ENCODE results near the gene TBL1XR1. TPM values are rescaled to one million over a fixed set of nuclear protein-coding genes. Genes with fewer than 3 reads are reported as not detected.

The TBL1XR1 gene
- total and polyA plus RNA-seq, 2 of the 13 experiments (the other 11 are each of a cell fraction or from before 2014, with no cell fraction given): 57.7 to 62.5 TPM

DNA sequence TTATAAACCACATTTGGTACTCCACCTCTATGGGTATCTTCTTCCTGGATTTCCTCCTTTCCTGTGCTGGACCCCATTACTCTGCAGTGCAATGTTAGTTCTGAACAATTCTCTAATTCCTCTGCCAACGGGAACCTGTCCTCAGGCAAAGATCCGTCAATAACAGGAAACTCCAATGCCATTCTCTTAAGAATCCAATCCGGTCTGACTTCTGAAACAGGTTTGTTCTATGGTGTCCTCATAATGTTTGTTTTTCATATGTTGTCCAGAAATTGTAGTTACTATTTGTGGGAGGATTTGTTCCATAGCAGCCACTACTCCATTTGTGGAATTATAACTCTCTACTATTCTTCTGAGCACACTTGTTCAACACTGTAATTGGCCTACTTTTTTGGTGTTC lies 112.7 kb downstream of the TBL1XR1 start:
- CTCF ChIA-PET (ENCODE audit: low intra/inter-chr PET ratio, low total read pairs): no interaction called here
- H2AFZ ChIP-seq (ENCODE audit: low read length): no peak overlapping the region
- H3K4me3 ChIP-seq (replicated peaks in 1 of 3; ENCODE audit: insufficient read depth in 1 of 3, low read depth in 2 of 3, low read length in 3 of 3): no peak overlapping the region
- DNase-seq (ENCODE audit: low spot score) (no peak), FAIRE-seq (no peak), ATAC-seq (no peak)
- H3K9me3 ChIP-seq (ENCODE audit: low read length): no peaks in the 10 kb centered on the region
- BruUV-seq (replicated peaks): no TSS peak
- no peaks in the 10 kb centered on the region; a peak in 2 of 5 replicates for H3K36me3 ChIP-seq (replicated peaks in 1 of 2; ENCODE audit: control insufficient read depth in 1 of 2, insufficient read depth in 2 of 2, low read length in 2 of 2)
- 100% methylated on average over 3 of the region's 3 CpGs for WGBS (ENCODE audit: low lambda C conversion rate)
- POLR2A ChIA-PET: no interaction called here
- peaks cover 6% of the 10 kb centered on the region for H4K20me1 ChIP-seq (ENCODE audit: insufficient read depth, low read length)
- H3K4me2 ChIP-seq (ENCODE audit: low read depth, low read length): no peak overlapping the region
- peaks cover 93% of the 10 kb centered on the region for H3K79me2 ChIP-seq (ENCODE audit: insufficient read depth, low read length)
- H3K27me3 ChIP-seq (ENCODE audit: control insufficient read depth in 1 of 2, insufficient read depth in 2 of 2, low read length in 2 of 2): no peaks in the 10 kb centered on the region
- H3K27ac ChIP-seq (ENCODE audit: extremely low read length, insufficient read depth, low read length): no peak overlapping the region
- no peak overlapping the region for H3K9ac ChIP-seq (ENCODE audit: insufficient read depth, low read depth, low read length)
- intact Hi-C loops (cut with micrococcal nuclease; ENCODE audit: unreplicated experiment) (no loop called here), in situ Hi-C loops (cut with HindIII; ENCODE audit: extremely low pct_ligation_motif_present, low pct_unique_long_range_greater_than_20kb) (no loop called here)
- 0 out of 2 replicates have a peak, but pooled peaks cover 5% of the 10 kb centered on the region for H3K4me1 ChIP-seq (ENCODE audit: insufficient read depth, low read length)
- TF ChIP-seq, protein P1, sequence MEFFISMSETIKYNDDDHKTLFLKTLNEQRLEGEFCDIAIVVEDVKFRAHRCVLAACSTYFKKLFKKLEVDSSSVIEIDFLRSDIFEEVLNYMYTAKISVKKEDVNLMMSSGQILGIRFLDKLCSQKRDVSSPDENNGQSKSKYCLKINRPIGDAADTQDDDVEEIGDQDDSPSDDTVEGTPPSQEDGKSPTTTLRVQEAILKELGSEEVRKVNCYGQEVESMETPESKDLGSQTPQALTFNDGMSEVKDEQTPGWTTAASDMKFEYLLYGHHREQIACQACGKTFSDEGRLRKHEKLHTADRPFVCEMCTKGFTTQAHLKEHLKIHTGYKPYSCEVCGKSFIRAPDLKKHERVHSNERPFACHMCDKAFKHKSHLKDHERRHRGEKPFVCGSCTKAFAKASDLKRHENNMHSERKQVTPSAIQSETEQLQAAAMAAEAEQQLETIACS (CRISPR knock-in tag; IDR thresholded peaks at IDR 0.05): no peak
- TF ChIP-seq, protein P2, sequence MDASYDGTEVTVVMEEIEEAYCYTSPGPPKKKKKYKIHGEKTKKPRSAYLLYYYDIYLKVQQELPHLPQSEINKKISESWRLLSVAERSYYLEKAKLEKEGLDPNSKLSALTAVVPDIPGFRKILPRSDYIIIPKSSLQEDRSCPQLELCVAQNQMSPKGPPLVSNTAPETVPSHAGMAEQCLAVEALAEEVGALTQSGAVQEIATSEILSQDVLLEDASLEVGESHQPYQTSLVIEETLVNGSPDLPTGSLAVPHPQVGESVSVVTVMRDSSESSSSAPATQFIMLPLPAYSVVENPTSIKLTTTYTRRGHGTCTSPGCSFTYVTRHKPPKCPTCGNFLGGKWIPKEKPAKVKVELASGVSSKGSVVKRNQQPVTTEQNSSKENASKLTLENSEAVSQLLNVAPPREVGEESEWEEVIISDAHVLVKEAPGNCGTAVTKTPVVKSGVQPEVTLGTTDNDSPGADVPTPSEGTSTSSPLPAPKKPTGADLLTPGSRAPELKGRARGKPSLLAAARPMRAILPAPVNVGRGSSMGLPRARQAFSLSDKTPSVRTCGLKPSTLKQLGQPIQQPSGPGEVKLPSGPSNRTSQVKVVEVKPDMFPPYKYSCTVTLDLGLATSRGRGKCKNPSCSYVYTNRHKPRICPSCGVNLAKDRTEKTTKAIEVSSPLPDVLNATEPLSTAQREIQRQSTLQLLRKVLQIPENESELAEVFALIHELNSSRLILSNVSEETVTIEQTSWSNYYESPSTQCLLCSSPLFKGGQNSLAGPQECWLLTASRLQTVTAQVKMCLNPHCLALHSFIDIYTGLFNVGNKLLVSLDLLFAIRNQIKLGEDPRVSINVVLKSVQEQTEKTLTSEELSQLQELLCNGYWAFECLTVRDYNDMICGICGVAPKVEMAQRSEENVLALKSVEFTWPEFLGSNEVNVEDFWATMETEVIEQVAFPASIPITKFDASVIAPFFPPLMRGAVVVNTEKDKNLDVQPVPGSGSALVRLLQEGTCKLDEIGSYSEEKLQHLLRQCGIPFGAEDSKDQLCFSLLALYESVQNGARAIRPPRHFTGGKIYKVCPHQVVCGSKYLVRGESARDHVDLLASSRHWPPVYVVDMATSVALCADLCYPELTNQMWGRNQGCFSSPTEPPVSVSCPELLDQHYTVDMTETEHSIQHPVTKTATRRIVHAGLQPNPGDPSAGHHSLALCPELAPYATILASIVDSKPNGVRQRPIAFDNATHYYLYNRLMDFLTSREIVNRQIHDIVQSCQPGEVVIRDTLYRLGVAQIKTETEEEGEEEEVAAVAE (CRISPR knock-in tag; IDR thresholded peaks at IDR 0.05; ENCODE audit: borderline replicate concordance): no peak
- TF ChIP-seq, protein P3, sequence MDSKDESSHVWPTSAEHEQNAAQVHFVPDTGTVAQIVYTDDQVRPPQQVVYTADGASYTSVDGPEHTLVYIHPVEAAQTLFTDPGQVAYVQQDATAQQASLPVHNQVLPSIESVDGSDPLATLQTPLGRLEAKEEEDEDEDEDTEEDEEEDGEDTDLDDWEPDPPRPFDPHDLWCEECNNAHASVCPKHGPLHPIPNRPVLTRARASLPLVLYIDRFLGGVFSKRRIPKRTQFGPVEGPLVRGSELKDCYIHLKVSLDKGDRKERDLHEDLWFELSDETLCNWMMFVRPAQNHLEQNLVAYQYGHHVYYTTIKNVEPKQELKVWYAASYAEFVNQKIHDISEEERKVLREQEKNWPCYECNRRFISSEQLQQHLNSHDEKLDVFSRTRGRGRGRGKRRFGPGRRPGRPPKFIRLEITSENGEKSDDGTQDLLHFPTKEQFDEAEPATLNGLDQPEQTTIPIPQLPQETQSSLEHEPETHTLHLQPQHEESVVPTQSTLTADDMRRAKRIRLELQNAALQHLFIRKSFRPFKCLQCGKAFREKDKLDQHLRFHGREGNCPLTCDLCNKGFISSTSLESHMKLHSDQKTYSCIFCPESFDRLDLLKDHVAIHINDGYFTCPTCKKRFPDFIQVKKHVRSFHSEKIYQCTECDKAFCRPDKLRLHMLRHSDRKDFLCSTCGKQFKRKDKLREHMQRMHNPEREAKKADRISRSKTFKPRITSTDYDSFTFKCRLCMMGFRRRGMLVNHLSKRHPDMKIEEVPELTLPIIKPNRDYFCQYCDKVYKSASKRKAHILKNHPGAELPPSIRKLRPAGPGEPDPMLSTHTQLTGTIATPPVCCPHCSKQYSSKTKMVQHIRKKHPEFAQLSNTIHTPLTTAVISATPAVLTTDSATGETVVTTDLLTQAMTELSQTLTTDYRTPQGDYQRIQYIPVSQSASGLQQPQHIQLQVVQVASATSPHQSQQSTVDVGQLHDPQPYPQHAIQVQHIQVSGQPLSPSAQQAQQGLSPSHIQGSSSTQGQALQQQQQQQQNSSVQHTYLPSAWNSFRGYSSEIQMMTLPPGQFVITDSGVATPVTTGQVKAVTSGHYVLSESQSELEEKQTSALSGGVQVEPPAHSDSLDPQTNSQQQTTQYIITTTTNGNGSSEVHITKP (CRISPR knock-in tag; IDR thresholded peaks at IDR 0.05; ENCODE audit: low read depth): no peak
- TF ChIP-seq KLF6 (CRISPR knock-in tag; IDR thresholded peaks at IDR 0.05) (no peak), ZNF781 (CRISPR knock-in tag; IDR thresholded peaks at IDR 0.05; ENCODE audit: borderline replicate concordance, not compliant biosample characterization) (no peak), CREM (IDR thresholded peaks at IDR 0.05) (no peak), CREM (CRISPR knock-in tag; IDR thresholded peaks at IDR 0.05) (no peak), RFX3 (CRISPR knock-in tag; IDR thresholded peaks at IDR 0.05) (no peak), ZNF713 (CRISPR knock-in tag; IDR thresholded peaks at IDR 0.05) (no peak), NCOA5 (CRISPR knock-in tag; IDR thresholded peaks at IDR 0.05) (no peak), ZNF282 (IDR thresholded peaks at IDR 0.05; ENCODE audit: partially characterized antibody) (no peak)
- TF ChIP-seq, protein P4, sequence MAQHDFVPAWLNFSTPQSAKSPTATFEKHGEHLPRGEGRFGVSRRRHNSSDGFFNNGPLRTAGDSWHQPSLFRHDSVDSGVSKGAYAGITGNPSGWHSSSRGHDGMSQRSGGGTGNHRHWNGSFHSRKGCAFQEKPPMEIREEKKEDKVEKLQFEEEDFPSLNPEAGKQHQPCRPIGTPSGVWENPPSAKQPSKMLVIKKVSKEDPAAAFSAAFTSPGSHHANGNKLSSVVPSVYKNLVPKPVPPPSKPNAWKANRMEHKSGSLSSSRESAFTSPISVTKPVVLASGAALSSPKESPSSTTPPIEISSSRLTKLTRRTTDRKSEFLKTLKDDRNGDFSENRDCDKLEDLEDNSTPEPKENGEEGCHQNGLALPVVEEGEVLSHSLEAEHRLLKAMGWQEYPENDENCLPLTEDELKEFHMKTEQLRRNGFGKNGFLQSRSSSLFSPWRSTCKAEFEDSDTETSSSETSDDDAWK (CRISPR knock-in tag; IDR thresholded peaks at IDR 0.05): no peak
- TF ChIP-seq, protein P5, sequence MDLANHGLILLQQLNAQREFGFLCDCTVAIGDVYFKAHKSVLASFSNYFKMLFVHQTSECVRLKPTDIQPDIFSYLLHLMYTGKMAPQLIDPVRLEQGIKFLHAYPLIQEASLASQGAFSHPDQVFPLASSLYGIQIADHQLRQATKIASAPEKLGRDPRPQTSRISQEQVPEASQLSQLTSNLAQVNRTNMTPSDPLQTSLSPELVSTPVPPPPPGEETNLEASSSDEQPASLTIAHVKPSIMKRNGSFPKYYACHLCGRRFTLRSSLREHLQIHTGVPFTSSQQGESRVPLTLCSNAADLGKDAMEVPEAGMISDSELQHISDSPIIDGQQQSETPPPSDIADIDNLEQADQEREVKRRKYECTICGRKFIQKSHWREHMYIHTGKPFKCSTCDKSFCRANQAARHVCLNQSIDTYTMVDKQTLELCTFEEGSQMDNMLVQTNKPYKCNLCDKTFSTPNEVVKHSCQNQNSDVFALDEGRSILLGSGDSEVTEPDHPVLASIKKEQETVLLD (CRISPR knock-in tag; IDR thresholded peaks at IDR 0.05; ENCODE audit: low read depth): no peak
